H1 (cell line): ENCODE measurements around the gene DARS1. TPM values are rescaled to one million over a fixed set of nuclear protein-coding genes. Genes with fewer than 3 reads are reported as not detected.

Experiments used
- CTCF ChIA-PET: fragments of 300-600 bp; sonication (Branson Sonifier 250); formaldehyde crosslinking; loops from one replicate; lab custom pipeline; 2021; ENCODE audit not compliant: partially characterized antibody; lab: Charles Lee
- POLR2A ChIA-PET: fragments of 300-600 bp; sonication (Branson Sonifier 250); formaldehyde crosslinking; loops from one replicate; lab custom pipeline; 2021; ENCODE audit warnings: inconsistent platforms; ENCODE audit not compliant: partially characterized antibody; lab: Charles Lee
- DNase-seq, 2 experiments: peaks; one replicate each; pipeline versions ENCODE4 v3.0.0 to v3.0.0-alpha.2; 2010 to 2022; ENCODE audit warnings: low spot score in 2 of 2, low read depth in 1 of 2, mixed read lengths in 1 of 2
- FAIRE-seq: peaks from 2 replicates; lab custom pipeline; 2011; peaks lifted over from hg19 to GRCh38; lab: Jason Lieb, UNC
- H2AFZ ChIP-seq: 2 replicates; pipeline ENCODE4 v1.8.1; 2012; ENCODE audit warnings: low read length, inconsistent platforms
- H2AK5ac ChIP-seq: 2 replicates; pipeline ENCODE4 v1.6.1; 2013; ENCODE audit warnings: low read depth, low read length
- H2BK120ac ChIP-seq: replicated peaks from 2 replicates; pipeline ENCODE3; 2013; ENCODE audit warnings: low read depth, low read length, inconsistent platforms
- H2BK12ac ChIP-seq: 2 replicates; pipeline ENCODE4 v1.6.1; 2013; ENCODE audit warnings: low read depth, low read length
- H2BK15ac ChIP-seq: 2 replicates; pipeline ENCODE4 v1.6.1; 2013; ENCODE audit warnings: low read length
- H2BK20ac ChIP-seq: 2 replicates; pipeline ENCODE4 v1.6.1; 2013; ENCODE audit warnings: low read length
- H2BK5ac ChIP-seq: 2 replicates; pipeline ENCODE4 v1.6.1; 2013; ENCODE audit warnings: low read depth, low read length
- H3K14ac ChIP-seq: 2 replicates; pipeline ENCODE4 v1.6.1; 2013; ENCODE audit warnings: inconsistent platforms; ENCODE audit not compliant: insufficient read length
- H3K18ac ChIP-seq: 2 replicates; pipeline ENCODE4 v1.6.1; 2013; ENCODE audit warnings: low read length; ENCODE audit errors: extremely low read depth
- H3K23ac ChIP-seq: 2 replicates; pipeline ENCODE4 v1.6.1; 2013; ENCODE audit warnings: inconsistent platforms; ENCODE audit not compliant: insufficient read length
- H3K23me2 ChIP-seq: 2 replicates; pipeline ENCODE4 v1.6.1; 2013; ENCODE audit warnings: low read depth, low read length
- H3K27ac ChIP-seq: 2 replicates; pipeline ENCODE4 v1.6.1; 2011; ENCODE audit warnings: low read depth, low read length, inconsistent platforms
- H3K27me3 ChIP-seq, 4 experiments: replicated peaks in 1 of 4; 1 replicate in 1 of 4; 2 replicates in 3 of 4; pipeline versions ENCODE4 v1.6.1 to v1.8.1; 2011 to 2013; ENCODE audit warnings: low read length in 3 of 4, mild to moderate bottlenecking in 3 of 4, inconsistent platforms in 2 of 4, mixed read lengths in 2 of 4, moderate library complexity in 1 of 4; ENCODE audit not compliant: control insufficient read depth in 3 of 4, insufficient read depth in 3 of 4; ENCODE audit errors: extremely low read depth in 1 of 4
- H3K36me3 ChIP-seq, 4 experiments: 2 replicates each; pipeline versions ENCODE4 v1.6.1 to v1.8.1; 2011 to 2013; ENCODE audit warnings: mild to moderate bottlenecking in 4 of 4, low read length in 3 of 4, moderate library complexity in 2 of 4, control low read depth in 1 of 4, inconsistent platforms in 1 of 4; ENCODE audit not compliant: insufficient read depth in 4 of 4, control insufficient read depth in 2 of 4
- H3K4ac ChIP-seq: replicated peaks from 2 replicates; pipeline ENCODE3; 2013; ENCODE audit warnings: low read length, low read depth, mixed read lengths, inconsistent platforms; ENCODE audit not compliant: insufficient read length
- H3K4me1 ChIP-seq, 4 experiments: replicated peaks in 1 of 4; 1 replicate in 1 of 4; 2 replicates in 3 of 4; pipeline versions ENCODE4 v1.6.1 to v1.8.1; 2011 to 2013; ENCODE audit warnings: low read length in 3 of 4, inconsistent platforms in 2 of 4, mixed read lengths in 1 of 4; ENCODE audit not compliant: insufficient read depth in 4 of 4, control insufficient read depth in 3 of 4
- H3K4me2 ChIP-seq, 2 experiments: 2 replicates each; pipeline versions ENCODE4 v1.6.1 to v1.8.1; 2011 to 2013; ENCODE audit warnings: low read depth in 2 of 2, low read length in 2 of 2, control low read depth in 1 of 2, inconsistent platforms in 1 of 2, mild to moderate bottlenecking in 1 of 2; ENCODE audit not compliant: insufficient read depth in 1 of 2
- H3K4me3 ChIP-seq, 4 experiments: fragments of 200-600, 300-600 bp in 1 of 4; sonication (generic), shearing (Covaris generic), sonication (Bioruptor Twin) in 1 of 4; 2 replicates each; pipeline versions ENCODE4 v1.5.1 to v1.8.1; 2011 to 2016; ENCODE audit warnings: low read length in 4 of 4, low read depth in 3 of 4, control low read depth in 2 of 4, inconsistent platforms in 2 of 4, mild to moderate bottlenecking in 2 of 4, mixed read lengths in 1 of 4, moderate library complexity in 1 of 4; ENCODE audit not compliant: insufficient read depth in 2 of 4; ENCODE audit errors: extremely low read depth in 1 of 4
- H3K56ac ChIP-seq: replicated peaks from 2 replicates; pipeline ENCODE3; 2013; ENCODE audit warnings: low read depth, mild to moderate bottlenecking, mixed read lengths, low read length, inconsistent platforms; ENCODE audit not compliant: insufficient read length
- H3K79me1 ChIP-seq: 2 replicates; pipeline ENCODE4 v1.6.1; 2013; ENCODE audit warnings: low read depth, low read length, control low read depth
- H3K79me2 ChIP-seq, 2 experiments: 2 replicates each; pipeline versions ENCODE4 v1.6.1 to v1.8.1; 2012 to 2013; ENCODE audit warnings: low read length in 2 of 2, mild to moderate bottlenecking in 2 of 2, inconsistent platforms in 1 of 2; ENCODE audit not compliant: insufficient read depth in 2 of 2, control insufficient read depth in 1 of 2
- H3K9ac ChIP-seq, 4 experiments: replicated peaks in 1 of 4; 1 replicate in 1 of 4; 2 replicates in 3 of 4; pipeline versions ENCODE4 v1.6.1 to v1.8.1; 2011 to 2013; ENCODE audit warnings: low read depth in 3 of 4, low read length in 3 of 4, control low read depth in 2 of 4, mild to moderate bottlenecking in 2 of 4, moderate library complexity in 2 of 4, inconsistent platforms in 1 of 4; ENCODE audit errors: extremely low read depth in 1 of 4
- H3K9me3 ChIP-seq, 2 experiments: 2 replicates each; pipeline versions ENCODE4 v1.6.1 to v1.8.1; 2012 to 2013; ENCODE audit warnings: mild to moderate bottlenecking in 2 of 2, moderate library complexity in 2 of 2, control low read depth in 1 of 2, inconsistent platforms in 1 of 2, low read depth in 1 of 2, low read length in 1 of 2, mixed read lengths in 1 of 2; ENCODE audit not compliant: insufficient read depth in 2 of 2
- H4K20me1 ChIP-seq, 2 experiments: replicated peaks in 1 of 2; 2 replicates each; pipeline versions ENCODE3 to v1.8.1; 2011 to 2013; ENCODE audit warnings: inconsistent platforms in 2 of 2, low read length in 2 of 2, mild to moderate bottlenecking in 1 of 2; ENCODE audit not compliant: insufficient read depth in 2 of 2, control insufficient read depth in 1 of 2
- H4K5ac ChIP-seq: 2 replicates; pipeline ENCODE4 v1.6.1; 2013; ENCODE audit warnings: low read length, low read depth, mixed read lengths, inconsistent platforms; ENCODE audit not compliant: insufficient read length
- H4K8ac ChIP-seq: 2 replicates; pipeline ENCODE4 v1.8.0; 2013; ENCODE audit warnings: mild to moderate bottlenecking, moderate library complexity, low read length, inconsistent platforms; ENCODE audit not compliant: insufficient read depth; ENCODE audit errors: extremely low read depth
- H4K91ac ChIP-seq: replicated peaks from 2 replicates; pipeline ENCODE3; 2013; ENCODE audit warnings: low read length, mixed read lengths, inconsistent platforms; ENCODE audit not compliant: insufficient read length
- ASH2L ChIP-seq: fragments of 200-600, 300-600 bp; sonication (generic); IDR thresholded peaks from one replicate; pipeline ENCODE4 v1.7.1; 2017; ENCODE audit warnings: low read length
- BACH1 ChIP-seq: IDR thresholded peaks from 2 replicates; pipeline ENCODE4 v1.6.1; 2012; ENCODE audit warnings: low read length, improper control_type of control experiment
- CHD1 ChIP-seq: IDR thresholded peaks from 2 replicates; pipeline ENCODE4 v1.6.1; 2012; ENCODE audit warnings: low read depth, low read length, improper control_type of control experiment
- EZH2 ChIP-seq: fragments of 200-600 bp; sonication (generic); IDR thresholded peaks from 2 replicates; pipeline ENCODE4 v1.7.1; 2012; ENCODE audit warnings: low read depth, mild to moderate bottlenecking, moderate library complexity, low read length, inconsistent platforms; ENCODE audit not compliant: severe bottlenecking
- HDAC2 ChIP-seq, 2 experiments: fragments of 300-600 bp in 1 of 2; sonication (generic) in 1 of 2; IDR thresholded peaks; 2 replicates each; pipeline ENCODE4 v1.6.1; 2011 to 2012; ENCODE audit warnings: low read depth in 2 of 2, low read length in 2 of 2, mild to moderate bottlenecking in 2 of 2, moderate library complexity in 2 of 2, borderline replicate concordance in 1 of 2, inconsistent platforms in 1 of 2
- NANOG ChIP-seq: IDR thresholded peaks from 2 replicates; pipeline ENCODE4 v1.6.1; 2011; ENCODE audit warnings: low read length, low read depth, mild to moderate bottlenecking, inconsistent platforms; ENCODE audit not compliant: insufficient read depth, poor library complexity, severe bottlenecking
- NRF1 ChIP-seq: IDR thresholded peaks from 2 replicates; pipeline ENCODE4 v1.6.1; 2011; ENCODE audit warnings: mild to moderate bottlenecking, low read depth, low read length, improper control_type of control experiment
- PHF8 ChIP-seq: fragments of 200-600 bp; sonication (generic); conservative IDR thresholded peaks from 2 replicates; pipeline ENCODE4 v1.7.1; 2012; ENCODE audit warnings: low read depth, mild to moderate bottlenecking, inconsistent platforms, low read length, moderate library complexity
- SIX5 ChIP-seq: IDR thresholded peaks from 2 replicates; pipeline ENCODE4 v1.6.1; 2011; ENCODE audit warnings: mild to moderate bottlenecking, low read depth, low read length
- TAF7 ChIP-seq: optimal IDR thresholded peaks from 2 replicates; pipeline ENCODE3; 2011; ENCODE audit warnings: low read depth, mild to moderate bottlenecking, inconsistent platforms, low read length, moderate library complexity, borderline replicate concordance
- WGBS, 2 experiments: shearing (Covaris generic) in 1 of 2; methylation state at CpG; one replicate each; pipeline versions ENCODE4 v1.1.6 to v1.1.7; 2013 to 2015; ENCODE audit warnings: low lambda C conversion rate in 2 of 2, mixed read lengths in 2 of 2, inconsistent platforms in 1 of 2, low coverage in 1 of 2, missing lambda C conversion rate in 1 of 2; ENCODE audit not compliant: insufficient replicate concordance in 2 of 2, insufficient coverage in 1 of 2, insufficient read length in 1 of 2; ENCODE audit errors: extremely low coverage in 1 of 2, missing lambda C conversion rate in 1 of 2; 5-methylcytosine and 5-hydroxymethylcytosine counted together
- polyA plus RNA-seq, 7 experiments: library from polyadenylated mRNA; depleted of rRNA in 3 of 7; stranded (reverse) in 5 of 7; unstranded in 2 of 7; fragments of >200 nt in 5 of 7; fragments of 200-250 nt in 2 of 7; gene quantifications; 1 replicate in 5 of 7; 2 replicates in 1 of 7; 4 replicates in 1 of 7; pipeline versions ENCODE4 v1.2.1 to v1.2.3, GENCODE V29; 2011 to 2013; ENCODE audit warnings: missing spikeins in 2 of 7, mixed read lengths in 2 of 7
- total RNA-seq: library from RNA; stranded (reverse); fragmentation: NEBNext Ultra II Directional; extraction: Animal tissue kit (Norgen Biotek cat#: 25700); gene quantifications from 2 replicates; pipeline ENCODE4 v1.2.1, GENCODE V29; 2021
- TF ChIP-seq, protein P1 (sequence below): IDR thresholded peaks from 2 replicates; pipeline ENCODE4 v1.6.1; 2012; ENCODE audit warnings: low read length, inconsistent platforms

The DARS1 gene
- total and polyA plus RNA-seq, 2 of the 8 experiments (the other 6 are each of a cell fraction or from before 2014, with no cell fraction given): 61.7 to 85.9 TPM

DNA sequence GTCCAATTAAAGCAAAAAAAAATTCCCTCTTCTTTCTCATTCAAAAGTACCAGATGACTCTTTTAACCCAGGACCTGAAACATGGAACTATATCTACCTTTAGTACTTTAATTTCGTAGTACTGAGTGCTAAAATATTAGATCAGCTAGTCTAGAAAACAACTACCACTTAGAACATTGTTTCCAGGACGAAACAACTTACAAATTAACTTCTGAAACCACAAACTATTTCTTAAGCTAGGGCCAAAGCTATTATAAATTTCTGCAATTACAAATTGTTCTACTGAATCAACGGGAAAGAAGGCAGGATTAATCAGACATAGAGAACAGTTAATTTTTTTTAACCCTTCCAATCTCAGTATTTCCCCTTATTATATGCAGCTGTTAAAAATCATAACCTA is 39.9 kb downstream of the DARS1 start:
- Histone ChIP-seq H3K4me2 (no peak overlapping the region), H2BK120ac (no peak overlapping the region), H3K56ac (no peak overlapping the region), H3K36me3 (peaks cover 2 to 11% (median 7%) of the 10 kb centered on the region in 4 experiments; a peak in 6 of 8 replicates), H3K14ac (no peak overlapping the region), H2AK5ac (no peak overlapping the region), H3K9ac (no peak overlapping the region), H2AFZ (no peak overlapping the region), H3K79me2 (peaks cover 0 to 32% of the 10 kb centered on the region in 2 experiments; a peak in 2 of 4 replicates), H3K4me1 (no peaks in the 10 kb centered on the region; a peak in 1 of 7 replicates), H3K9me3 (no peaks in the 10 kb centered on the region), H2BK12ac (no peak overlapping the region), H3K27me3 (no peaks in the 10 kb centered on the region), H2BK20ac (no peak overlapping the region), H3K23ac (no peak overlapping the region), H4K5ac (no peak overlapping the region), H2BK5ac (no peak overlapping the region), H4K8ac (no peak overlapping the region), H4K91ac (no peak overlapping the region), H3K18ac (no peak overlapping the region), H4K20me1 (peaks cover 0 to 3% of the 10 kb centered on the region in 2 experiments), H3K27ac (no peak overlapping the region), H2BK15ac (no peak overlapping the region), H3K23me2 (no peaks in the 10 kb centered on the region), H3K4me3 (no peak overlapping the region), H3K4ac (no peak overlapping the region), H3K79me1 (no peaks in the 10 kb centered on the region)
- TF ChIP-seq, protein P1, sequence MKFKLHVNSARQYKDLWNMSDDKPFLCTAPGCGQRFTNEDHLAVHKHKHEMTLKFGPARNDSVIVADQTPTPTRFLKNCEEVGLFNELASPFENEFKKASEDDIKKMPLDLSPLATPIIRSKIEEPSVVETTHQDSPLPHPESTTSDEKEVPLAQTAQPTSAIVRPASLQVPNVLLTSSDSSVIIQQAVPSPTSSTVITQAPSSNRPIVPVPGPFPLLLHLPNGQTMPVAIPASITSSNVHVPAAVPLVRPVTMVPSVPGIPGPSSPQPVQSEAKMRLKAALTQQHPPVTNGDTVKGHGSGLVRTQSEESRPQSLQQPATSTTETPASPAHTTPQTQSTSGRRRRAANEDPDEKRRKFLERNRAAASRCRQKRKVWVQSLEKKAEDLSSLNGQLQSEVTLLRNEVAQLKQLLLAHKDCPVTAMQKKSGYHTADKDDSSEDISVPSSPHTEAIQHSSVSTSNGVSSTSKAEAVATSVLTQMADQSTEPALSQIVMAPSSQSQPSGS: no peak
- TF ChIP-seq PHF8: no peak
- no peak for TF ChIP-seq SIX5
- no peak for TF ChIP-seq NANOG
- no peak for TF ChIP-seq EZH2
- TF ChIP-seq TAF7: no peak
- no peak for TF ChIP-seq BACH1
- TF ChIP-seq CHD1: no peak
- no peak for TF ChIP-seq NRF1
- TF ChIP-seq HDAC2 (IDR thresholded peaks at IDR 0.05; ENCODE audit: borderline replicate concordance in 1 of 2, low read depth in 2 of 2, low read length in 2 of 2): no peak
- TF ChIP-seq ASH2L: no peak
- POLR2A ChIA-PET: no interaction called here
- CTCF ChIA-PET: interaction anchor here (0.9 to 1.2 kb wide), 2 partner anchors 31 to 52 kb away, joined by 3 to 6 read pairs; no protein-coding TSS in a partner anchor
- no peak for DNase-seq
- WGBS, 2 experiments: 89% methylated on average over 3 of the region's 3 CpGs; no CpG with 5 or more reads in 1 of the 2 experiments
- no peak for FAIRE-seq
